Embryonic facial prominence (tissue), 1 donor: Measurements from ENCODE around the gene CD7.
"Not testable (repeated sequence)": the region's sequence is repeated elsewhere in the genome, so short reads cannot be mapped to it uniquely, and the experiment has no call there.

Experiments used
- DNase-seq: peaks from one replicate; pipeline ENCODE4 v3.0.0-alpha.2; 2016; ENCODE audit errors: extremely low spot score

Gene CD7

DNA sequence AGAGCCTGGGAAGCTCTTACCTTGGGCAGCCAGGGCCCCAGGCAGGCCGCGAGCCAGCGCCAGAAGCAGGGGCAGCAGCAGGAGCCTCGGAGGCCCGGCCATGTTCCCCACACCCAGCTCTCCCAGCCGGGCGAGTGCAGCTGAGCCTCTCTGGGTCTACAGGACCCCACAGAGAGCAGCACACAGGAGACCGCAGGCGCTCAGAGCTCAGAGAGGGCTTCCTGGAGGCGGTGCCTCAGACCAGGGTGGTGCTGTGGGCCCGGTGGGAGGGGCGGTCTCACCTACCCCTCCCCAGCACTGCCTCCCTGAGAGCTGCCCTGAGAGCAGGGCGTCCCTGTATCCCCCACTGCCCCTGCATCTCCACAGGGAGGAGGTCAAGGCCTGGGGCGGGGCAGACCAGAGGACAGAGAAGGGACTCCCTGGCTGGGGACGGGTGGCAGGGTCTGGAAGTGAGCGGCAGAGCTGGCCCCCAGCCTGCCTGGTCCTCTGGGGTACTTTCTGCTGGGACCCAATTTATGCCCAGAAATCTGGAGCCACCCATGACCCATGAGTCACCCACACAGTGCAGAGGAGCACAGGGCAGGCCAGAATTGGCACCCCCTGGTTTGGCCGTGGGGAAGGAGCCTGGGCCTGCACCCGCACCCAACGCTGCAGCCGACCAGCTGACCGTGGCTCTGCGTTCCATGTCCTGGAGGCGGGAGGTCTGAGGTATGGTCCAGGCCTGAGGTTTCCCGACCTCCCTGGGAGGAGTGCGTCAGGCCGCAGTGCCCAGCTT, at the start of gene CD7:
Gene CD7 (minus strand): TSS at position 215 of the 775 bp plus-strand sequence. CDS start 113 bp downstream, at position 102.
- DNase-seq, result no peak

DNA sequence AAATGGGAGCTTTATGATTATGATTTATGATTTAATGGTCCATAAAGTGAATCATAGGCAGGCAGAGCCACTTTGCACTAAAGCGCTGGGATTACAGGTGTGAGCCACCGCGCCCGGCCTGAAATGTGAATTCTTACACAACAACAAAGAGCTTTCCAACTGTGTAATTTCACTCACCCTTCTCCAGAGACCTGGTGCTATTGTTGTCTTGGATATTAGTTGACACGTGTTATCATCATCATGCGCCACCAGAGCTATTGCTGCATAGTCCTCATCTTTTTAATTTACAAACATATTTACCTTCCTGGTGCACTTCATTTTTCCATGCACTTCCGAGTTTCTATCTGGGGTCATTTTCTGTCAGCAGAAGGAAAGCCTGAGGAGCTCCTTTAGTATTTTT, 49.3 kb upstream of the CD7 start:
- DNase-seq, result no peak

DNA sequence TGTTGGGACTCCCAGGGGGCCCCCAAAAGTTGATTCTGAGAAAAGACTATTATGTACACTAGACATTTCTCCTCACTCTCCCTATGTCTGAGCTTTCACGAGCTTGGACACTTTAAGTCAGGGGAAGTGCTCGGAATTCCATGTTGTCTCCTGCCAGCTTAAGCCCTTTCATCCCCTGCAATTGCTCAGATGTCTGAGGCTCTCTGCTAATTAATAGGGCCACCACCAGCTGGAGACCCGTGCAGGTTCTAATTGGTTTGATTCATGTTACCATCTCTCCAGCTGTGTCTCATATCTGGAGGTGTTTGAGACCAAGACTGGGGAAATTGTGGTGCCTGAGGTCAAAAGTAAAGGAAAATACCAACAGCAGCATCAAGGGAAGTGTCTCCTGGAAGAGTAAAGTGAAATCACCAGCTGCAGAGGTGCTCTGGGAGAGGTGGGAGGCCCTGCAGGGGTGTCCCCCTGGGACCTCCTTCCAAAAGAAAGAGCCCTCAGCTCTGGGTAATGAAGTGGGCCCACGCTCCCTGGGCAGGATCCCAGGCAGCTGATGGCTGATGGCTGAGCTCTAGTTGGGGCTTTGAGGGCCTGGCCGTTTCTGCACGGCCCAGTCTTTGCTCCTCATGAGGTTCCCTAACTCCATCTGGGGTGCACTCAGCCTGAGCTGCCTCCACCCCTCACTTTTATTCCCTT, 48.3 kb upstream of the CD7 start:
- no peak for DNase-seq

DNA sequence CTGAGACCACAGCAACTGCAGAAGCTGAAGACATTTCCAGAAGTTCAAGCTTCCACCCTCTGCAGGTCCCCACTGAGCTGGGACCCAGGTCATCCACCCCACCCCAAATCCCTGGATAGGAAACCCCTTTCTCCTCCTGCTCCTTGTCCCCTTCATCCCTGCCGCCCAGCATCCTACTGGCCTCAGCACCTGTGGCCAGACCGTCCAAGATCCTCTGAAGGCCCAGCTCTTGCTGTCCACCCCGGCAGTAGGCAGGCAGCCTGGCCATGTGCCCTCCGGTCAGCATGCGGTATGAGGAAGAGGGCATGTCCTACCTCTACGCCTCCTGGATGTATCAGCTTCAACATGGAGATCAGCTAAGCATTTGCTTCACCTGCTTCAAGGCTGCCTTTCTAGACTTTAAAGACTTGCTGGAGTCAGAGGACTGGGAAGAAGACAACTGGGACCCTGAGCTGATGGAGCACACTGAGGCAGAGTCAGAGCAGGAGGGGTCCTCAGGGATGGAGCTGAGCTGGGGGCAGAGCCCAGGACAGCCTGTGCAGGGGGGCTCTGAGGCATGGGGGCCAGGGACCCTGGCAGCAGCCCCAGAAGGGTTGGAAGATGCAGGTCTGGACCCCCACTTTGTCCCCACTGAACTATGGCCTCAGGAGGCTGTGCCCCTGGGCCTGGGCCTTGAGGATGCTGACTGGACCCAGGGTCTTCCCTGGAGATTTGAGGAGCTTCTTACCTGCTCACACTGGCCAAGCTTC, 44.7 kb upstream of the CD7 start:
- no peak for DNase-seq

DNA sequence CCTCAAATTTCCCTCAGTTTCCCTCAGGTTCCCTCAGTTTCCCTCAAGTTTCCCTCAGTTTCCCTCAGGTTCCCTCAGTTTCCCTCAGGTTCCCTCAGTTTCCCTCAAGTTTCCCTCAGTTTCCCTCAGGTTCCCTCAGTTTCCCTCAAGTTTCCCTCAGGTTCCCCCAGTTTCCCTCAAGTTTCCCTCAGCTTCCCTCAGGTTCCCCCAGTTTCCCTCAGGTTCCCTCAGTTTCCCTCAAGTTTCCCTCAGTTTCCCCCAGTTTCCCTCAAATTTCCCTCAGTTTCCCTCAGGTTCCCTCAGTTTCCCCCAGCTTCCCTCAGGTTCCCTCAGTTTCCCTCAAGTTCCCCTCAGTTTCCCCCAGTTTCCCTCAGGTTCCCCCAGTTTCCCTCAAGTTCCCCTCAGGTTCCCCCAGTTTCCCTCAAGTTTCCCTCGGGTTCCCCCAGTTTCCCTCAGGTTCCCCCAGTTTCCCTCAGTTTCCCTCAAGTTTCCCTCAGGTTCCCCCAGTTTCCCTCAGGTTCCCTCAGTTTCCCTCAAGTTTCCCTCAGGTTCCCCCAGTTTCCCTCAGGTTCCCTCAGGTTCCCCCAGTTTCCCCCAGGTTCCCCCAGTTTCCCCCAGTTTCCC, 42.2 kb upstream of the CD7 start:
- DNase-seq, result not testable (repeated sequence)

DNA sequence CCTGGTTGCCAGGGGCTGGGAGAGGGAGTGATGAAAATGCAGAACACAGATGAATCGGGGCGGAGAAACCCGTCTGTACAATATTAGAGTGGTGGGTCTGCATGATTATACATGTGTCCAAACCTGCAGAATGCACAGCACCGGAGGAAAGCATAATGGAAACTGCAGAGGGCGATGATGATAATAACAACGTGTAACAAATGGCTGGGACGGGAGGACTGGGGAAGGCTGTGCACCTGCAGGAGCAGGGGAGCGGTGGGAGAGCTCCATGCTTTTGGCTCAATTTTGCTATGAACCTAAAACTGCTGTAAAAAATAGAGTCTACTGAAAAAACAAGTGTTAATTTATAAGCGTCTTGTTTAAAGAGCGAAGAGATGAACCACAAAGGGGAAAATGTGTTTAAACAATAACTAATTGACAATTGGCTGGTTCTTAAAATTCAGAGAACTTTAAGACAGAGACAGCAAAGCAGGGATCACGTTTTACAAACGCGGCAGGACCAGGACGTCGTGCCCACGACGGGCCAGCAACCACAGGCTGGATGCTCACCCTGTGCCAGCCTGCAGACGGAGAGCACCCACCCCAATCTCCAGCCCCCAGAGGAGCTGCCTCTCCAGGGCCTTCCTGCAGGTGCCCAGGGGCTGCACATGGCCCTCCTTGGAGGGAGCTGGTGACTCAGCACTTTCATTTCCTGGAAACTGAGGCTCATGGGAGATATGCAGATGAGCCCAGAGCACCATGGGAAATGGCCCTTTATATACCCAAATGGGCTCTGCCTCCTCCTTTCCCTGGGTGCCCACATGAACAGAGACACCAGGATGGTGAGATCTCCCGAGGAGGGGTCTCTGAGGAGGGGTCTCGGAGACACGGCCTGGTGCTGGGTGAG, 41.3 kb upstream of the CD7 start, which contains the start of gene TEX19:
Gene TEX19 (plus strand): TSS at position 783 of the 886 bp plus-strand sequence. CDS start 2,904 bp downstream, outside the sequence.
- no peak for DNase-seq

DNA sequence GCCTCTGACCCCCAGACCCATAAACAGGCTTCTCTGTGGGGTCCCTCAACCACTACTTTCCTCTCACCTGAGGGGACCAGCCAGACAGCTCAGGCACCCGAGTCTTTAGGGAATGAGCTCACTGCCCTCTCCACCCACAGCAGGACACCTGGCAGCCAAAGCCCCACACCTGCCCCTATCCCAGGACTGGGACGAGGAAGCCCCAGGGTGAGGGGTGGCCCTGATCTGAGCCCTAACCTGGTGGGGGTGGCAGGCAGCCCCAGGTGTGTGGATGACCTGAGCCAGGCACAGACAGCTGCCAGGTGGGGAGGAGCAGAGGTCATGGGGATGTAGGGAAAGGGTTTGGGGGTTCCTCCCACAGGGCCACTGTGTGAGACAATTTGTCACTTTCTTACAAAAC, 40.0 kb upstream of the CD7 start:
- DNase-seq, result no peak

DNA sequence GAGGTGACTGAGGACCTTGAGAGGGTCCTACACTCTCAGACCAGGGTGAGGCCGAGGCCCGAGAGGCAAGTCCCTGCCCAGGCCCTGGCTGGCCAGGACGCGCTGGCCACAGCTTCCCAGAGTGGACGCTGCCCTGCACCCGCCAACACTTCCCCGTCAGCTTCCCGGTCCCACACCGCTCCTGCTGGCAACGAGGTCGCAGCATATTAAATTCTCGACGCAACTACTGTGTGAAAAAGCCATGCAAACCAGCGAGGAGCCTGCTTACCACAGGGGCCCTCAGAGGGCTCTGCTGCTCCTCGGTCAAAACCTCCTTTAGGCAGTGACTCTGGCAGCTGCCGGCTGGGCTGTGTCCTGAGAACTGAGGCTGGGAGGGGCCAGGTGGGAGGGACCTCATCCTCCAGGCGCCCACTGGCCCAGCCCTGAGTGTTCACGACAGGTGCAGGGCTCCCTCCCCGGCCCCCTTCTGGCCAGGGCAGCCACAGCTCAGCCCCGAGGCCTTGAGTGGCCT, 39.5 kb upstream of the CD7 start:
- DNase-seq, result no peak

DNA sequence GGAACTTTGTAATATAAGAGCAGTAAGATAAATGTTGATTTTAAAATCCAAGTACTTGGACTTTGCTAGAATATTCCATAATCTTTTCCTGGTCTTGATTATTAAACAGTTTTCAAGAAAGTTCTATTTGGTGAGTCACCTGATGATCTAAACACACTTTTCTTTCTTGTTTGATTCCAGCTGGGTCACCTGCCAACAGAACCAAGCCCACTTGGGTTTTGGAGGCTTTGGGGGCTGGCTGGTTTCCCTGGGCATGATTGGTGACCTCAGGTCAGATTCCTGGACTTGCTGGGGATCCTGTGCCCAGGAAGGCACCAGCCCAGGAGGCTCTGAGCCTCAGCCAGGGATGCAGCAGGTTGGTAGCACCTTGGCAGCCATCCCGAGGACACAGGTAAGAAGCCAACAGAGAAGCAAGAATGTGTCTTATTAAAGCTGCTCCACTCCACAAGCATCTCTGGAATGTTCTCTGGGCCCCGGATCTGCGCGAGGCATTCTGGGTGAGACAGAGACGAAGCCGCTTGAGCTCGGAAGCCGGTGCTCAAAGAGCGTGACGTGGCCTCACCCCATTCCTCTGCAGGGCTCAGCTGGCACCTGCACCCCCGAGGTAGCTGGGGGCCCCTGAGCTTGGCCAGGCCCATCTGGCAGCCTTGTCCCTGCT, 38.5 kb upstream of the CD7 start:
- DNase-seq, result no peak

DNA sequence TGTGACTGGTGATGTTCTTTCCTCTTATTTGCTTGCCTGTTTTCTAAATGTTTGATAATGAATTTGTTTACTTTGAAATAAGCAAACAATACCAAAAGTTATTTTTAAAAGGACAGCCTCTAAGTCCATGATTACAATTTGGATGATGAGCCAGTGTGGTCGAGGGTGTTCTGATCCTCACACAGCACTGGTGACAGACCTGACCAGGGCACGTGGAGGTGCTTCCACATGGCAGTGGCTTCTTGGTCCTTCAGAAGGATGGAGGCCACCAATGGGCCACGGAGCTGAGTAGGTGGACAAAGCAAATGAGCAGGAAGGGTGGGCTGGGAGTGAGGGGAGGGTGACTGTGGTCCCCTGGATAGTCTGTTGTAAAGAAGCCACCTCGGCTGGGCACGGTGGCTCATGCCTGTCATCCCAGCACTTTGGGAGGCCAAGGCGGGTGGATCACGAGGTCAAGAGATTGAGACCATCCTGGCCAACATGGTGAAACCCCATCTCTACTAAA, 37.4 kb upstream of the CD7 start:
- no peak for DNase-seq

DNA sequence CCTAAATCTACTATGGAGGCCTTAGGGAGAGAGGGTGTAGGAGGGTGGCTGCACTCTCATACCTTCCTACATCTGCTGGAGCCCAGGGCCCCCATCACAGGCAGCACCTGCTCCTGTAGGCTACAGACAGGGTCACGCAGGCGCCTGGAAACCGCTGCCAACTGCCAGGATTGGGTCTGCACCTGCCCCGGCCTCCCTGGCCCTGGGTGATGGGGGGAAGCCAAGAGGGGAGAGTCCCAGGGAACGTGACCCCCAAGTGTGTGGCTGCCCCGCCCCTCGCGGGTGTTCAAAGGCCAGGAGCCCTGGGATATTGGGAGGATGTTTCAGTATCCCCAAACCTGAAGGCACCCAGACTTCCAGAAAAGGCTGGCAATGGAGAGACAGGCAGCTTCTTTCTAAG, 36.1 kb upstream of the CD7 start:
- no peak for DNase-seq

DNA sequence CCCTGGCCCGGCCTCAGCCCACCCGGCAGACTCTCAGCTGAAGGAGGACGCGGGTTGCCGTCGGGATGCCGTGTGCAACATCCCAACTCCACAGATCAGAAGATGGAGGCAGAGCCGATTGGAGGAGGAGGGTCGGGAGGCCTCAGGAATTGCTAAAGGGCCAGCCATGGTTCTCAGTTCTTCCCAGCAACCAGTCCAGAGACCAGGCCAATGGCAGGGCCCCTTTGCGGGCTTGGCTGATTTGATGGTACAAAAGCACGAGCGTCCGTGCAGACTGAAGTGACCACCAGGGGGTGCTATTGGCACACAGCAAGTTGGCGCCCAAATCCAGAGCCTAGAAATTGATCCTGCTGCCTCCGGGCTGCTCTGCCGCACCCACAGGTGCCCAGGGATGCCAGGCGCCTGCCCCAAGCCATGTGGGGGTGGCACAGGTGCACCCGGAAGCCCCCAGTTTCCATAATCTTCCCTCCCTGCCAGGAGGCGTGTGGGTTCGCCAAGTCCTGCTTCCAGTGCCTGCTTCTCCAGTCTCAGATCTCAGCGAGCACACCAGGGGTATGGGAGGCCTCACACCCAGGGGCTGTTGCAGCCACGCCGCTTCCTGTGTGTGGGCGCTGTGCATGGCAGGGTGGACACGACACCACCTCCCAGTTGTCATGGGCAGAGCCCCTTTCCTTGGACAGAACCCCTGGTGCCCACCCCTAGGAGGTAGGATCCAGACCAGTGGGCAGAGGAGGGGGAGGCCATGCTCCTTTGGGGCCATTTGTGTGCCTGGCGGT, 34.5 kb upstream of the CD7 start:
- DNase-seq, result peak; percentile 57

DNA sequence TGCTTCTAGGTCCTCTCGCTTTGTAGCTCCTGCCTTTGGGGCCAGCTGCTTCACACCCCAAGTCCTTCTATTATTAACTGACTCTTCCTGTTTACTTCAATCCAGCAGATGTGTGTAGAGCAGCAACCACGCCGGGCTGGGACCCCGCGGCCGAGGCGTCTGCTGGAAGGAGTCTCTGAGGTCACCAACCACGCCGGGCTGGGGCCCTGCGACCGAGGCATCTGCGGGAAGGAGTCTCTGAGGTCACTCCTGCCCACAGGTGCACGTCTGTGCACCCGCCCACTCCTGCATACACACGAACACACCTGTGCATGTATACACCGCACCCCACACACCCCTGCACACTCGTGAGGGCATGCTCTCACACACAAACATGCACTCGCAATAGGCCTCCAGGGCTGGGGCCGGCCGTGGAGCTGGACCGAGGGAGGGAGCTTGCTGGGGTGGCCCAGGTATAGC, 33.9 kb upstream of the CD7 start:
- DNase-seq, result no peak

DNA sequence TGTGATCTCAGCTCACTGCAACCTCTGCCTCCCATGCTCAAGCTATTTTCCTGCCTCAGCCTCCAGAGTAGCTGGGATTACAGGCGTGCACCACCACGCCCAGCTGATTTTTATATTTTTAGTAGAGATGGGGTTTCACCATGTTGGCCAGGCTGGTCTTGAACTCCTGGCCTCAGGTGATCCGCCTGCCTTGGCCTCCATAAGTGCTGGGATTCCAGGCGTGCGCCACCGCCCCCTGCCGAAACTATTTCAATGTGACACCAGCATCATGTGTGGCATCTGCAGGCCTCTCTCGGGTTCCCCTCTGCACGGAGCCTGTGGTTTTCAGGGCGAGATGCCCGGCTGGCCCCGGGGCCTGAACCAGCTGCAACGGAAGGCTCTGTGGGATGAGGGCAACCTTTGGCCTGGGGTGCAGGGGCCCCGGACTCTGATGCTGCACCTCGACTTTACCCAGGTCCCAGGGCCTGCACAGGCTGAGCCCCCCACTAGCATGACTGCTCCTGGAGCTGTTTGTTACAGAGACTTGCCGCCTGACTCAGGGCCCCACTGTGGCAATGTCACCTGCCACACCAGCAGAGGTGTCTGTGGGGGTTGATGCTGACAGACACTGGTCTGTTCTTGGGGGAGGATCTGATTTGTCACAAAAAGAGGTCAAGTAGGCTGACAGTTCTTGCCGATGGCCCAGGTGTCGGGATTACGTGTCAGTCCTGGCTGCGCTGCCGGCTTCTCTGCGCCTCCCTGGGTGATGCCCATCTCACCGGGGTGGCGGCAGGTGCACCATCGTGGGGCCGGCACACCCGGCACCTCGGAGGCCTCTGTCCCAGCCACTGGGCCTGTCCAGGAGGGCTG, 33.0 kb upstream of the CD7 start:
- no peak for DNase-seq

DNA sequence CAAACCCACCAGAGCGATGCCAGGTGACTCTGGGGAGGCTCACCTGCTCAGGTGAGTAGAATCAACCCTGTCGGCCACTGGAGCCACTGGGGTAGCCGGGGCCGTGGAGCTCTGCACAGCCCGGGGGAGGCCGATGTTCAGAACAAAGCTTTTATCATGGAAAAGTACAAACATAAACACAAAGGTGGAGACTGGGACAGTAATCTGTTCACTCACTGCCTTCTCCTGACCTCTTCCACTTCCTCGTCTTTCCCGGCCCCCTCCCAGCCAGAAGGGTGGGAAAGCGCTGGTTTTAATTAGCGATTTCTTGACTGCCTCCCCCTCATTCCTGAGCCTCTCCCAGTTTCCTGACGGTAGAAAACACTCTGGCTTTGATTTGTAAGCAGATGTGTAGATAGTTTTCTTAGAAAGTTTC, 31.9 kb upstream of the CD7 start:
- DNase-seq, result peak; percentile 34

DNA sequence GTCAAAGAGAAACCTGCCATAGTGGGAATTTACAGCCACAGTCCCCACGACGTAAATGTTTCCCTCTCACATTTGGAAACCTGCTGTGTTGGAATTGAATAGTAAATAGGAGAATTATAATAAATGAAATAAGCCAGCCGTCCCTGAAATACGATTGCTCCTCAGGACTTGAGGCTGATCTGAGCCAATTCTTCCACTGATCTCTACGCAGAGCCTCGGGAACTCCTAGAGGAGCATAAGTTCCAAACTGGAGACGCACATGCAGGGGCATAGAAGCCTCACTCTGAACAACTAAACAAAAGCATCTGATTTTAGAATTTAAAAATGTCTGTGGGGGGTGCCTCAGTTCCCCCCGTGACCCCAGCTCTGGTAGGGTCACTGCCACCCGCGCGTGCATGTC, 31.5 kb upstream of the CD7 start:
- DNase-seq, result no peak

DNA sequence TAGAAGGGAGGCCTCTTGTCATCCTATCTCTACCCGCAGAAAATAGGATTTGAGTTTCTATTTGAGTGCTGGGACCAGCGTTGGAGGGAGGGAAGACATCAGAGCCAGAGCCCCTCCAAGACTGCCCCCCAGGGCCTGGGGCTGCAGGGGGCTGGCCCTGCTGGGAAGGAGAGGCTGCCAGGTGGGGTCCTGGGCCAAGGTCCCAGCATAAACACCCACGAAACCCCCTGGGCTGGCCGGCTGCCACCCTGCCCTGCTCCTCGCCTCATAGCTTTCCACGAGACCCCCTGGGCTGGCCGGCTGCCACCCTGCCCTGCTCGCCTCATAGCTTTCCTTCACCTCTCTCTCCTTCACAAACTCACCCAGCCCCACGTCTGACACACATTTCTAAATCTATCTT, 31.0 kb upstream of the CD7 start:
- DNase-seq, result no peak

DNA sequence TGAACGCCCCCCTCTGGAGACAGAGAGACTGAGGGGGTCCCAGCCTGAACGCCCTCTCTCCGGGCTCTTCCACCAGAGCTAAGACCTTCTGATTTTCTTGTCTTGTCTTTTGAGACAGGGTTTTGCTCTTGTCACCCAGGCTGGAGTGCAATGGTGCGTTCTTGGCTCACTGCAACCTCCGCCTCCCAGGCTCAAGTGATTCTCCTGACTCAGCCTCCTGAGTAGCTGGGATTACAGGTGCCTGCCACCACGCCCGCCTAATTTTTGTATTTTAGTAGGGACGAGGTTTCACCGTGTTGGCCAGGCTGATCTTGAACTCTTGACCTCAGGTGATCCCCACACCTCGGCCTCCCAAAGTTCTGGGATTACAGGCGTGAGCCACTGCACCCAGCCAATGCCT, 30.6 kb upstream of the CD7 start:
- DNase-seq, result not testable (repeated sequence)
